ENCODE results near the gene VWA2. TPM values are rescaled to one million over a fixed set of nuclear protein-coding genes. Genes with fewer than 3 reads are reported as not detected.

Gene VWA2
- total and polyA plus RNA-seq, 10 of the 15 experiments (the other 5 are each of a cell fraction or from before 2014, with no cell fraction given) = 0.03 TPM; not detected in 9

- Histone ChIP-seq H3K79me2 (ENCODE audit: control insufficient read depth, insufficient read depth, low read length) (no peaks in the 10 kb centered on the region), H3K27me3 (replicated peaks in 1 of 2; ENCODE audit: control insufficient read depth in 2 of 2, insufficient read depth in 2 of 2, low read length in 1 of 2) (peaks cover 9 to 10% of the 10 kb centered on the region in 2 experiments), H3K9me3 (replicated peaks; ENCODE audit: control insufficient read depth, insufficient read depth, low read length) (no peaks in the 10 kb centered on the region), H3K27ac (ENCODE audit: control insufficient read depth, insufficient read depth) (no peak overlapping the region), H3K9ac (ENCODE audit: control insufficient read depth, insufficient read depth, low read length) (no peak overlapping the region), H3K36me3 (ENCODE audit: control insufficient read depth in 2 of 2, insufficient read depth in 2 of 2, low read length in 1 of 2) (no peaks in the 10 kb centered on the region), H4K20me1 (ENCODE audit: control insufficient read depth, insufficient read depth) (no peaks in the 10 kb centered on the region), H3K4me3 (no peak overlapping the region), H3K4me2 (ENCODE audit: control insufficient read depth, insufficient read depth) (no peak overlapping the region), H2AFZ (ENCODE audit: control insufficient read depth, low read depth, low read length) (no peak overlapping the region), H3K4me1 (ENCODE audit: control insufficient read depth, insufficient read depth, low read length) (no peaks in the 10 kb centered on the region)
- BruUV-seq (replicated peaks) = no TSS peak
- SMC1A ChIA-PET (ENCODE audit: uncharacterized antibody, unreplicated experiment) = no interaction called here
- WGBS (ENCODE audit: insufficient coverage, insufficient replicate concordance, low lambda C conversion rate, missing lambda C conversion rate) = 30% methylated on average over 9 of the region's 9 CpGs
- DNase-seq (ENCODE audit: low read depth, low spot score) = no peak
- CTCF ChIA-PET = interaction anchor here (0.6 kb wide), 1 partner anchor 462 kb away, joined by 3 read pairs; no protein-coding TSS in a partner anchor
- POLR2A ChIA-PET = no interaction called here
- intact Hi-C loops (cut with micrococcal nuclease; ENCODE audit: unreplicated experiment) (no loop called here), in situ Hi-C loops (cut with MboI) (no loop called here)
- no peak for FAIRE-seq
- ATAC-seq = no peak
- RAD21 ChIA-PET (ENCODE audit: unreplicated experiment) = no interaction called here
- TF ChIP-seq MTA3 (IDR thresholded peaks at IDR 0.05; ENCODE audit: borderline replicate concordance, low read length) (no peak), MTA2 (IDR thresholded peaks at IDR 0.05; ENCODE audit: low read depth) (no peak), NRF1 (conservative IDR thresholded peaks at IDR 0.05; ENCODE audit: low read depth, low read length) (no peak), ZNF274 (IDR thresholded peaks at IDR 0.05; ENCODE audit: insufficient read depth, insufficient read length) (no peak), SMC3 (IDR thresholded peaks at IDR 0.05; ENCODE audit: borderline replicate concordance, low read length) (no peak), BMI1 (IDR thresholded peaks at IDR 0.05; ENCODE audit: borderline replicate concordance) (no peak), FOXK2 (IDR thresholded peaks at IDR 0.05) (no peak), PML (IDR thresholded peaks at IDR 0.05; ENCODE audit: low read length) (no peak), HDAC6 (IDR thresholded peaks at IDR 0.05; ENCODE audit: unreplicated experiment) (no peak), RAD51 (IDR thresholded peaks at IDR 0.05) (no peak), ZNF384 (IDR thresholded peaks at IDR 0.05; ENCODE audit: borderline replicate concordance, low read depth, low read length) (no peak), NR2C1 (IDR thresholded peaks at IDR 0.05) (no peak), EGR1 (IDR thresholded peaks at IDR 0.05; ENCODE audit: borderline replicate concordance in 1 of 2, low read depth in 2 of 2, low read length in 2 of 2) (no peak), GABPA (IDR thresholded peaks at IDR 0.05; ENCODE audit: low read depth) (no peak), MYB (IDR thresholded peaks at IDR 0.05; ENCODE audit: borderline replicate concordance, low read depth, low read length) (no peak), CEBPB (IDR thresholded peaks at IDR 0.05; ENCODE audit: borderline replicate concordance in 1 of 2, low read depth in 2 of 2, low read length in 2 of 2) (no peak)
- TF ChIP-seq, protein P1, sequence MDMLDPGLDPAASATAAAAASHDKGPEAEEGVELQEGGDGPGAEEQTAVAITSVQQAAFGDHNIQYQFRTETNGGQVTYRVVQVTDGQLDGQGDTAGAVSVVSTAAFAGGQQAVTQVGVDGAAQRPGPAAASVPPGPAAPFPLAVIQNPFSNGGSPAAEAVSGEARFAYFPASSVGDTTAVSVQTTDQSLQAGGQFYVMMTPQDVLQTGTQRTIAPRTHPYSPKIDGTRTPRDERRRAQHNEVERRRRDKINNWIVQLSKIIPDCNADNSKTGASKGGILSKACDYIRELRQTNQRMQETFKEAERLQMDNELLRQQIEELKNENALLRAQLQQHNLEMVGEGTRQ (IDR thresholded peaks at IDR 0.05; ENCODE audit: borderline replicate concordance, low read depth, low read length) = no peak
- TF ChIP-seq, protein P2, sequence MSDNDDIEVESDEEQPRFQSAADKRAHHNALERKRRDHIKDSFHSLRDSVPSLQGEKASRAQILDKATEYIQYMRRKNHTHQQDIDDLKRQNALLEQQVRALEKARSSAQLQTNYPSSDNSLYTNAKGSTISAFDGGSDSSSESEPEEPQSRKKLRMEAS (IDR thresholded peaks at IDR 0.05; ENCODE audit: low read depth, low read length) = no peak
Measured at GRCh38 chr10:114243661-114244060, 4.6 kb downstream of the VWA2 start.
